OCI-LY7 (cell line): ENCODE data around the gene RNU1-4. TPM values are rescaled to one million over a fixed set of nuclear protein-coding genes. Genes with fewer than 3 reads are reported as not detected.
"Not testable (repeated sequence)": the region's sequence is repeated elsewhere in the genome, so short reads cannot be mapped to it uniquely, and the experiment has no call there.

Experiments used
- BruUV-seq: library from RNA; stranded (reverse); fragments of 400-500 nt; replicated peaks from 2 replicates; lab custom pipeline; 2021; lab: Mats Ljungman, UMichigan
- CTCF ChIA-PET: fragments of 300-600 bp; sonication (Branson Sonifier 250); formaldehyde crosslinking; loops from one replicate; lab custom pipeline; 2022; ENCODE audit warnings: antibody characterized with exemption; ENCODE audit not compliant: unreplicated experiment; lab: Charles Lee
- POLR2A ChIA-PET: fragments of 300-600 bp; sonication (Branson Sonifier 250); formaldehyde crosslinking; loops from one replicate; lab custom pipeline; 2022; ENCODE audit warnings: antibody characterized with exemption; lab: Charles Lee
- DNase-seq: peaks from one replicate; pipeline ENCODE4 v3.0.0-alpha.2; 2015; ENCODE audit warnings: low spot score
- H2AFZ ChIP-seq: fragments of 200-600 bp; sonication (generic), shearing (Covaris generic); 2 replicates; pipeline ENCODE4 v1.6.1; 2014; ENCODE audit warnings: mild to moderate bottlenecking, antibody characterized with exemption, low read length, moderate library complexity
- H3K27ac ChIP-seq: fragments of 200-600 bp; sonication (generic); 2 replicates; pipeline ENCODE4 v1.5.1; 2014; ENCODE audit warnings: mixed run types, low read depth, mild to moderate bottlenecking, moderate library complexity, low read length, inconsistent platforms; ENCODE audit not compliant: poor library complexity, severe bottlenecking
- H3K36me3 ChIP-seq: fragments of 200-600 bp; sonication (generic); 2 replicates; pipeline ENCODE4 v1.6.1; 2014; ENCODE audit warnings: mild to moderate bottlenecking, antibody characterized with exemption, low read length, moderate library complexity, mixed read lengths; ENCODE audit not compliant: insufficient read depth
- H3K4me1 ChIP-seq: fragments of 200-600 bp; sonication (generic); 2 replicates; pipeline ENCODE4 v1.5.1; 2014; ENCODE audit warnings: mild to moderate bottlenecking, low read length; ENCODE audit not compliant: insufficient read depth, poor library complexity, severe bottlenecking
- H3K4me2 ChIP-seq: fragments of 200-600 bp; sonication (generic); 2 replicates; pipeline ENCODE4 v1.6.1; 2014; ENCODE audit warnings: mild to moderate bottlenecking, low read length
- H3K4me3 ChIP-seq: fragments of 200-600 bp; sonication (generic); 2 replicates; pipeline ENCODE4 v1.5.1; 2014; ENCODE audit warnings: mild to moderate bottlenecking, low read depth, low read length; ENCODE audit not compliant: poor library complexity, severe bottlenecking
- H3K79me2 ChIP-seq: fragments of 200-600 bp; sonication (generic); 2 replicates; pipeline ENCODE4 v1.6.1; 2016; ENCODE audit warnings: low read depth, mild to moderate bottlenecking, low read length, moderate library complexity, mixed read lengths; ENCODE audit not compliant: insufficient read depth
- H3K9me2 ChIP-seq: fragments of 200-600 bp; sonication (generic); 2 replicates; pipeline ENCODE4 v1.6.1; 2016; ENCODE audit warnings: mild to moderate bottlenecking, low read length, mixed read lengths; ENCODE audit not compliant: insufficient read depth
- H3K9me3 ChIP-seq: fragments of 200-600 bp; sonication (generic); 2 replicates; pipeline ENCODE4 v1.6.1; 2014; ENCODE audit warnings: mild to moderate bottlenecking, mixed run types, low read length, mixed read lengths
- H4K20me1 ChIP-seq: fragments of 200-600 bp; sonication (generic); 2 replicates; pipeline ENCODE4 v1.6.1; 2014; ENCODE audit warnings: mild to moderate bottlenecking, antibody characterized with exemption, low read length, moderate library complexity, mixed read lengths; ENCODE audit not compliant: insufficient read depth
- intact Hi-C: fragments of 100-400 bp; cut with micrococcal nuclease; formaldehyde crosslinking; loops from one replicate; pipeline ENCODE4 v1.10.0; 2022; ENCODE audit not compliant: unreplicated experiment
- total RNA-seq, 2 experiments: library from RNA; depleted of rRNA in 1 of 2; stranded (reverse); fragments of >200 nt in 1 of 2; shearing (Covaris generic) in 1 of 2; gene quantifications; 2 replicates each; pipeline ENCODE4 v1.2.3, GENCODE V29; 2014 to 2022

The RNU1-4 gene
- total RNA-seq, 2 experiments from 2014 or later = under 0.01 to 1,968 TPM

DNA sequence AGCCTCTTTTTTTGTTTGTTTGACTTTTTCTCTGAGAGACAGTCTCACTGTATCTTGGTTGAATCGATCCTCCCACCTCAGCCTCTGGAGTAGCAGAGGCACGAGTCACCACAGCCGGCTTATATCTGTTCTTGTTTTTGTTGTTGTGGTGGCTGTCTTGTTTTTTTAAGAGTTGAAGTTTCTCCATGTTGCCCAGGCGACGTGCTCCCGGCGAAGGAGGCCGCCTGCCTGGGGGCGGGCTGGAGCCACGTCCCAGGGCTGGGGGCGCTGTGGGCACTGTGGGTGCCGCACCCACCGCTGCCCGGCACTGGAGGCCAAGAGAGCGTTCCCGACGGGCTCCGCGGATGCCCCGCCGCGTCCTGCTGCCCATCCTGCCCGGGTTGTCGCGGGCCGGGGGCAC, 8.4 kb downstream of the RNU1-4 start:
- H3K4me3 ChIP-seq, H3K4me1 ChIP-seq, intact Hi-C loops, H2AFZ ChIP-seq, H3K9me3 ChIP-seq, H4K20me1 ChIP-seq, H3K27ac ChIP-seq, H3K79me2 ChIP-seq, BruUV-seq, DNase-seq, POLR2A ChIA-PET, H3K4me2 ChIP-seq, H3K9me2 ChIP-seq, H3K36me3 ChIP-seq, CTCF ChIA-PET: not testable (repeated sequence)

DNA sequence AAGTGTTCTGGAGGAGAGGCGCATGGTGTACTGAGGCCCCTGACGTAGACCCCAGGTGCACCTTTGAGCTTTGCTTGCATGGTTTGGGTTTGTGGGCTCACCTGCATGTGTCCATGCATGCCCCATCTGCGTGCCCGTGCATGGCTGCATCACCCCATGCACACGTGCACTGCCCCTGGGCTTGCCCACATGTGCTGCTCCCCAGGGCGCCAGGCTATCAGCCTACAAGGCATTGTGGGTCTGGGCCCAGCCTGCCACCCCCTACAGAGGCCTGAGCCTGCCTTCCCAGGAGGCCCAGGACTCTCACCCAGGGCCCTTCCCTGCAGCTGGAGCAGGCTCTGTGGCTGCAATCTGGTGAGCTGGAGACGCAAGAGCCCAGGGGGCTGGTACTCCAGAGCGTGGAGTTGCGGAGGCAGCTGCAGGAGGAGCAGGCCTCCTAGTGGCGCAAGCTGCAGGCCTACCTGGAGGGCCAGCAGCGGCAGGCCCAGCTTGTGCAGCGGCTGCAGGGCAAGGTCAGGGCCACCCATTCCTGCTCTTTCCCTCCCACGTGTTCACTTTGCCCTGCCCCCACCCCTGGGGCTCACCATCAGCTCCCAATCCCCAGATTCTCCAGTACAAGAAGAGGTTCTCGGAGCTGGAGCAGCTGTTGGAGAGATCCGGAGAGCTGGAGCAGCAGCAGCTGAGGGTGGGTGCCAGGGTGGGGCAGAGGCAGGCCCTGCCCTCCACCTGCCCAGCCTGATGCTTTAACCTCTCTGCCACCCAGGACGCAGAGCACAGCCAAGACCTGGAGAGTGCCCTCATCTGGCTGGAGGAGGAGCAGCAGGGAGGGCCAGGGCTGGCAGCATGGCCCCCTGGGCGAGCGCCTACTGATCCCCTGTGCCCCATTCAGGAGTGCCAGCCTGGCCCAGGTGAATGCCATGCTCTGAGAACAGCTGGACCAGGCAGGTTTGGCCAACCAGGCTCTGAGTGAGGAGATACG, 9.9 kb downstream of the RNU1-4 start:
- DNase-seq, H3K4me3 ChIP-seq, H2AFZ ChIP-seq, H3K36me3 ChIP-seq, H3K27ac ChIP-seq, H3K79me2 ChIP-seq, CTCF ChIA-PET, H3K9me2 ChIP-seq, H4K20me1 ChIP-seq, H3K4me1 ChIP-seq, BruUV-seq, H3K9me3 ChIP-seq, H3K4me2 ChIP-seq, POLR2A ChIA-PET, intact Hi-C loops: not testable (repeated sequence)

DNA sequence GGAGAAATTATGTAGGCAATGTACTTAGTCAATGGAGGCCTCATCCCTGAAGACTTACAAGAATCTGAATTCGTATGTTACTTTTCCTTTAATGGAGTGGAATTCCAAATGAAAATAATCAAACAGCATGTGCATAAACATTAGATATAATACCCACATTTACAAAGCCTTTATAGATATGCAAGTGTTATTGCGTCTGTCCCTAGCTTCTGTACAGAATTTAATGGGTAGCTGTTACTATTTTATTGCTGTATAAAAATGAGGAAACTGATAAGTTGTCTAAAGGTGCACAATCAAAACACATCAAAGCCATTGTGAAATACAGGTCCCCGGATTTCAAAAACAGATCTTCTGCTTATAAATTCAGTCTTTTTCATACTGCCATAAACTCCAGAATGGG, 12.5 kb downstream of the RNU1-4 start:
- H3K27ac ChIP-seq, H2AFZ ChIP-seq, H3K9me3 ChIP-seq, H3K4me2 ChIP-seq, H3K4me1 ChIP-seq, CTCF ChIA-PET, POLR2A ChIA-PET, H4K20me1 ChIP-seq, H3K4me3 ChIP-seq, DNase-seq, BruUV-seq, H3K79me2 ChIP-seq, H3K9me2 ChIP-seq, intact Hi-C loops, H3K36me3 ChIP-seq: not testable (repeated sequence)

DNA sequence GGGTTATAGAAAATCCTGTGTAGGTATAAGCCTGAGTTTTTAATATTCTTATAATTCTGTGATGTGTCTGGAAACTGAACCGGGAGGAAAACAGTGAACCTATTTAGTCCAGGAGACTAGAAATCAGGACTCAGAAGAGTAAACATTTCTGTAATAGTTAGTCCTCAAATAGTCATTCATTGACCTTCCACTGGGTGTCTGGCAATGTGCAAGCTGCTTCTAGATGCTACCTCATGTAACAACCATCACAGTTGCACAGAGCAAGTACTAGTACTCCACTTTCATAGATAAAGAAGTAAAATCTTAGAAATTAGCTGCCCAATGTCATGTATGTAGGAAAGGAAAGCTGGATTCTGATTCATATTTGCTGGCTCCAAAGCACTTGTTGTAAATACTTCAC, 15.1 kb downstream of the RNU1-4 start:
- H2AFZ ChIP-seq, CTCF ChIA-PET, H3K4me3 ChIP-seq, H3K36me3 ChIP-seq, H3K4me1 ChIP-seq, H3K9me2 ChIP-seq, BruUV-seq, DNase-seq, intact Hi-C loops, H4K20me1 ChIP-seq, H3K79me2 ChIP-seq, H3K27ac ChIP-seq, H3K9me3 ChIP-seq, H3K4me2 ChIP-seq: not testable (repeated sequence)
- POLR2A ChIA-PET = interaction anchor here (0.6 kb wide), 1 partner anchor 73 kb away, joined by 3 read pairs; no protein-coding TSS in a partner anchor

DNA sequence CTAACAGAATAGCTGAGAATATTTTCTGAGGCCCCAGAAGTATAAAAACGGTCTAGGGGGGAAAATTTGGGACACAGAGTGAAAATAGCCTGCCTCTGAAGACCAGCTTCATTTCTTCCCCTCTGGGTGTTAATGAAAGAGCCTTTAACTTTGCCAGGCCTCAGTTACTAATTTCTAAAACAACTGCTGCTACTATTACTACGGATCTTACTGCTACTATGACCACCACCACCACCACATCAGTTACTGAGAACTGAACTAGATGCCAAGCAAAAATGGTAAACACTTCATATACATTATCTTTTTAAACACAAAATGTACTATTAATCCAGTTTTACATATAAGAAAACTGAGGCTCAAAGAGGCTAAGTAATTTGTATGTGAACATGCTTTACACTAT, 15.6 kb downstream of the RNU1-4 start:
- POLR2A ChIA-PET, DNase-seq, H3K4me2 ChIP-seq, H3K27ac ChIP-seq, H3K9me2 ChIP-seq, CTCF ChIA-PET, BruUV-seq, H3K79me2 ChIP-seq, H2AFZ ChIP-seq, H4K20me1 ChIP-seq, H3K4me3 ChIP-seq, H3K9me3 ChIP-seq, intact Hi-C loops, H3K4me1 ChIP-seq, H3K36me3 ChIP-seq: not testable (repeated sequence)

DNA sequence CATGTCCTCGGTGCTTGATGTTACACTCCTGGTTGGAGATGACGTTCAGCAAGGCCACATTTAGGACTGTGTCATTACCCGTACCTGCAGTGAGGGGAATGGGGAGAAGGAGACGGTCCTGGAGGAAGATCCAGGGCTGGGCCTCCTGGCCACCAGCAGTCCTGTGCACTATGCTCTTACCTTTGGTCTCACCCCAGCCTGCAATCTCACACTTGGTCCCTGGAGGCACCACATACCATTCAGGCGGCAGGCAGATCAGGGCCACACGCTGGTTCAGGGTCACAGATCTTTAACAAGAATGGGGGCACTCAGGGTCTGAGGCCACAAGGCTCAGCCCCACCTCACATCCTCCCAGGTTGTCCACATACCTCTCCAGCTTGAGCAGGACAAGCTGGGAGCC, 17.3 kb downstream of the RNU1-4 start:
- H4K20me1 ChIP-seq, H3K9me3 ChIP-seq, H3K36me3 ChIP-seq, H3K27ac ChIP-seq, CTCF ChIA-PET, H2AFZ ChIP-seq, intact Hi-C loops, H3K4me1 ChIP-seq, H3K79me2 ChIP-seq, H3K4me3 ChIP-seq, H3K4me2 ChIP-seq, BruUV-seq, DNase-seq, H3K9me2 ChIP-seq, POLR2A ChIA-PET: not testable (repeated sequence)
